ENCODE data around the gene STAB2.

STAB2 gene

GRCh38 chr12:103673487-103673886 lies 86.4 kb downstream of the STAB2 start:
- Histone ChIP-seq H3K4me3 (IDR thresholded peaks at IDR 0.05; ENCODE audit: insufficient read depth, low read depth, low read length) (no peak overlapping the region), H3K36me3 (ENCODE audit: insufficient read depth) (no peaks in the 10 kb centered on the region), H3K4me1 (ENCODE audit: low read depth, poor library complexity, severe bottlenecking) (no peaks in the 10 kb centered on the region), H3K79me2 (ENCODE audit: insufficient read depth, low read depth) (no peaks in the 10 kb centered on the region), H3K9ac (no peak overlapping the region), H3K27me3 (ENCODE audit: insufficient read depth, low read depth) (no peaks in the 10 kb centered on the region), H3K27ac (no peak overlapping the region), H2AFZ (ENCODE audit: low read depth) (no peak overlapping the region), H3K4me2 (no peak overlapping the region), H4K20me1 (ENCODE audit: insufficient read depth) (no peaks in the 10 kb centered on the region)
- no peak for TF ChIP-seq CTCF (conservative IDR thresholded peaks at IDR 0.05; ENCODE audit: low read depth, low read length)

- no peaks in the 10 kb centered on the region for H3K36me3 ChIP-seq (ENCODE audit: insufficient read depth)
- H3K9ac ChIP-seq: no peak overlapping the region
- no peak overlapping the region for H3K27ac ChIP-seq
- no peaks in the 10 kb centered on the region for H3K27me3 ChIP-seq (ENCODE audit: insufficient read depth, low read depth)
- H3K4me1 ChIP-seq (ENCODE audit: low read depth, poor library complexity, severe bottlenecking): no peaks in the 10 kb centered on the region
- no peak overlapping the region for H3K4me3 ChIP-seq (IDR thresholded peaks at IDR 0.05; ENCODE audit: insufficient read depth, low read depth, low read length)
- H3K79me2 ChIP-seq (ENCODE audit: insufficient read depth, low read depth): no peaks in the 10 kb centered on the region
- no peaks in the 10 kb centered on the region for H4K20me1 ChIP-seq (ENCODE audit: insufficient read depth)
- no peak for TF ChIP-seq CTCF (conservative IDR thresholded peaks at IDR 0.05; ENCODE audit: low read depth, low read length)
- H2AFZ ChIP-seq (ENCODE audit: low read depth): no peak overlapping the region
- no peak overlapping the region for H3K4me2 ChIP-seq
These were observed 86.9 kb downstream of the STAB2 start for GRCh38 chr12:103673891-103674375.

- no peak overlapping the region for H3K4me2 ChIP-seq
These were observed 89.8 kb downstream of the STAB2 start for GRCh38 chr12:103676893-103677292.

GRCh38 chr12:103677341-103677740 lies 90.3 kb downstream of the STAB2 start:
- Histone ChIP-seq H3K4me1 (ENCODE audit: low read depth, poor library complexity, severe bottlenecking) (no peaks in the 10 kb centered on the region), H3K27ac (no peak overlapping the region)

More at GRCh38 chr12:103676893-103677292, 89.8 kb downstream of the STAB2 start:
- H3K27ac ChIP-seq: no peak overlapping the region
- H3K36me3 ChIP-seq (ENCODE audit: insufficient read depth): no peaks in the 10 kb centered on the region
- no peaks in the 10 kb centered on the region for H3K79me2 ChIP-seq (ENCODE audit: insufficient read depth, low read depth)
- H3K9ac ChIP-seq: no peak overlapping the region
- no peaks in the 10 kb centered on the region for H3K27me3 ChIP-seq (ENCODE audit: insufficient read depth, low read depth)
- no peak overlapping the region for H3K4me3 ChIP-seq (IDR thresholded peaks at IDR 0.05; ENCODE audit: insufficient read depth, low read depth, low read length)
- H3K4me1 ChIP-seq (ENCODE audit: low read depth, poor library complexity, severe bottlenecking): no peaks in the 10 kb centered on the region
- no peak for TF ChIP-seq CTCF (conservative IDR thresholded peaks at IDR 0.05; ENCODE audit: low read depth, low read length)
- no peak overlapping the region for H2AFZ ChIP-seq (ENCODE audit: low read depth)
- no peaks in the 10 kb centered on the region for H4K20me1 ChIP-seq (ENCODE audit: insufficient read depth)

More at GRCh38 chr12:103677341-103677740, 90.3 kb downstream of the STAB2 start:
- Histone ChIP-seq H3K4me2 (no peak overlapping the region), H3K4me3 (IDR thresholded peaks at IDR 0.05; ENCODE audit: insufficient read depth, low read depth, low read length) (no peak overlapping the region), H2AFZ (ENCODE audit: low read depth) (no peak overlapping the region), H3K79me2 (ENCODE audit: insufficient read depth, low read depth) (no peaks in the 10 kb centered on the region), H3K36me3 (ENCODE audit: insufficient read depth) (no peaks in the 10 kb centered on the region), H4K20me1 (ENCODE audit: insufficient read depth) (no peaks in the 10 kb centered on the region), H3K27me3 (ENCODE audit: insufficient read depth, low read depth) (no peaks in the 10 kb centered on the region), H3K9ac (no peak overlapping the region)
- no peak for TF ChIP-seq CTCF (conservative IDR thresholded peaks at IDR 0.05; ENCODE audit: low read depth, low read length)

Data from KMS-11 (cell line).